Vagina (tissue), 2 donors: Measurements from ENCODE around the gene TMEM108. TPM values are rescaled to one million over a fixed set of nuclear protein-coding genes. Genes with fewer than 3 reads are reported as not detected.

Experiments used
- DNase-seq, 2 donors: peaks; one replicate each; pipeline ENCODE4 v3.0.0-alpha.2; 2017; ENCODE audit errors: extremely low spot score in 2 of 2
- H3K27ac ChIP-seq: fragments of 200-600 bp; sonication (generic); one replicate; pipeline ENCODE4 v1.5.1; 2019
- H3K27me3 ChIP-seq: fragments of 200-600 bp; sonication (generic); one replicate; pipeline ENCODE4 v1.5.1; 2019
- H3K36me3 ChIP-seq, 2 donors: fragments of 200-600 bp; sonication (generic); one replicate each; pipeline ENCODE4 v1.5.1; 2017 to 2019
- H3K4me1 ChIP-seq: fragments of 200-600 bp; sonication (generic); one replicate; pipeline ENCODE4 v1.5.1; 2019
- H3K4me3 ChIP-seq, 2 donors: fragments of 200-600 bp; sonication (generic); 1 replicate in 1 of 2; 2 replicates in 1 of 2; pipeline ENCODE4 v1.5.1; 2016 to 2019
- H3K9me3 ChIP-seq: fragments of 200-600 bp; sonication (generic); one replicate; pipeline ENCODE4 v1.5.1; 2019
- CTCF ChIP-seq, 3 experiments: fragments of 450-650 bp in 2 of 3; fragments of 200-600 bp in 1 of 3; sonication (generic) in 1 of 3; IDR thresholded peaks; one replicate each; pipeline ENCODE4 v1.5.1; 2017 to 2019; ENCODE audit warnings: antibody characterized with exemption in 3 of 3, mild to moderate bottlenecking in 2 of 3, moderate library complexity in 2 of 3
- POLR2A ChIP-seq, 2 donors: fragments of 450-650 bp; IDR thresholded peaks; one replicate each; pipeline ENCODE4 v1.6.1; 2017; ENCODE audit warnings: antibody characterized with exemption in 2 of 2, mild to moderate bottlenecking in 2 of 2, moderate library complexity in 2 of 2
- POLR2AphosphoS5 ChIP-seq, 2 donors: sonication (generic); formaldehyde crosslinking; IDR thresholded peaks; one replicate each; pipeline ENCODE4 v1.9.0; 2017; ENCODE audit warnings: antibody characterized with exemption in 2 of 2, mild to moderate bottlenecking in 2 of 2, low read depth in 1 of 2; ENCODE audit not compliant: insufficient read depth in 1 of 2
- intact Hi-C: fragments of 100-400 bp; cut with DNase I; formaldehyde crosslinking; loops from one replicate; pipeline ENCODE4 v1.15.1; 2023
- total RNA-seq: library from RNA; depleted of rRNA; stranded (reverse); fragments of >200 nt; gene quantifications from one replicate; pipeline ENCODE4 v1.2.3, GENCODE V29; 2016

Gene TMEM108
- total RNA-seq, 1 donor from 2014 or later = 3.2 TPM

GRCh38 chr3:133419151-133419909, 381.1 kb downstream of the TMEM108 start:
- H3K4me3 ChIP-seq = no peak overlapping the region
- no peak overlapping the region for H3K27ac ChIP-seq
- no peaks in the 10 kb centered on the region for H3K36me3 ChIP-seq
- intact Hi-C loops = no loop called here
- no peak for TF ChIP-seq POLR2AphosphoS5 (IDR thresholded peaks at IDR 0.05; ENCODE audit: insufficient read depth in 1 of 2, low read depth in 1 of 2)
- no peak for TF ChIP-seq POLR2A (IDR thresholded peaks at IDR 0.05)
- no peak for TF ChIP-seq CTCF (IDR thresholded peaks at IDR 0.05)
- no peak for DNase-seq
- no peaks in the 10 kb centered on the region for H3K27me3 ChIP-seq
- H3K9me3 ChIP-seq = no peaks in the 10 kb centered on the region
- H3K4me1 ChIP-seq = no peaks in the 10 kb centered on the region

- H3K4me3 ChIP-seq = no peak overlapping the region
- intact Hi-C loops = no loop called here
- TF ChIP-seq POLR2AphosphoS5 (IDR thresholded peaks at IDR 0.05; ENCODE audit: insufficient read depth in 1 of 2, low read depth in 1 of 2) (no peak), CTCF (IDR thresholded peaks at IDR 0.05) (no peak), POLR2A (IDR thresholded peaks at IDR 0.05) (no peak)
Measured at GRCh38 chr3:133424937-133425869, 387.0 kb downstream of the TMEM108 start.

GRCh38 chr3:133425898-133426297, 387.7 kb downstream of the TMEM108 start:
- no peak for TF ChIP-seq CTCF (IDR thresholded peaks at IDR 0.05)
- no peak for TF ChIP-seq POLR2A (IDR thresholded peaks at IDR 0.05)
- no peak for TF ChIP-seq POLR2AphosphoS5 (IDR thresholded peaks at IDR 0.05; ENCODE audit: insufficient read depth in 1 of 2, low read depth in 1 of 2)
- no peaks in the 10 kb centered on the region for H3K36me3 ChIP-seq
- no peaks in the 10 kb centered on the region for H3K9me3 ChIP-seq
- no peaks in the 10 kb centered on the region for H3K4me1 ChIP-seq
- intact Hi-C loops = no loop called here
- H3K27me3 ChIP-seq = no peaks in the 10 kb centered on the region
- H3K4me3 ChIP-seq = no peak overlapping the region
- H3K27ac ChIP-seq = no peak overlapping the region
- DNase-seq = no peak

More at GRCh38 chr3:133424937-133425869, 387.0 kb downstream of the TMEM108 start:
- no peak for DNase-seq
- H3K4me1 ChIP-seq = no peaks in the 10 kb centered on the region
- no peak overlapping the region for H3K27ac ChIP-seq
- no peaks in the 10 kb centered on the region for H3K27me3 ChIP-seq
- no peaks in the 10 kb centered on the region for H3K9me3 ChIP-seq
- H3K36me3 ChIP-seq = no peaks in the 10 kb centered on the region

GRCh38 chr3:133426721-133427120, 388.5 kb downstream of the TMEM108 start:
- DNase-seq = no peak
- H3K27ac ChIP-seq = no peak overlapping the region
- intact Hi-C loops = no loop called here
- H3K4me3 ChIP-seq = no peak overlapping the region
- no peaks in the 10 kb centered on the region for H3K9me3 ChIP-seq
- no peaks in the 10 kb centered on the region for H3K27me3 ChIP-seq
- no peaks in the 10 kb centered on the region for H3K36me3 ChIP-seq
- no peak for TF ChIP-seq POLR2A (IDR thresholded peaks at IDR 0.05)
- TF ChIP-seq POLR2AphosphoS5 (IDR thresholded peaks at IDR 0.05; ENCODE audit: insufficient read depth in 1 of 2, low read depth in 1 of 2) = no peak
- TF ChIP-seq CTCF (IDR thresholded peaks at IDR 0.05) = no peak
- no peaks in the 10 kb centered on the region for H3K4me1 ChIP-seq
